HG03066 (cell line): ENCODE data around the gene ZNF587B.
"Not testable (repeated sequence)": the region's sequence is repeated elsewhere in the genome, so short reads cannot be mapped to it uniquely, and the experiment has no call there.

ENCODE experiments used
- ATAC-seq: cut with Tn5 transposase; IDR thresholded peaks from one replicate; pipeline ENCODE4 v1.9.1; 2021; ENCODE audit warnings: low read depth; ENCODE audit not compliant: unreplicated experiment

ZNF587B gene

GRCh38 chr19:57867868-57868492, 37.9 kb downstream of the ZNF587B start:
- no peak for ATAC-seq

- not testable (repeated sequence) for ATAC-seq
These were observed 39.6 kb downstream of the ZNF587B start for GRCh38 chr19:57869655-57870054.

GRCh38 chr19:57870225-57870624, 40.1 kb downstream of the ZNF587B start:
- no peak for ATAC-seq

- ATAC-seq, result no peak
These were observed 42.4 kb downstream of the ZNF587B start for GRCh38 chr19:57872450-57872849.

GRCh38 chr19:57873883-57874799, 44.0 kb downstream of the ZNF587B start:
- not testable (repeated sequence) for ATAC-seq

GRCh38 chr19:57886046-57886445, 55.9 kb downstream of the ZNF587B start:
- ATAC-seq, result no peak

- ATAC-seq, result no peak
These were observed 57.3 kb downstream of the ZNF587B start for GRCh38 chr19:57887195-57887941.

- no peak for ATAC-seq
These were observed 58.0 kb downstream of the ZNF587B start for GRCh38 chr19:57888107-57888559.

- ATAC-seq, result peak; percentile 70
These were observed 58.6 kb downstream of the ZNF587B start, which contains the start of gene ZNF814 for GRCh38 chr19:57888560-57889231. Gene ZNF814 (minus strand): TSS chr19:57889037. CDS start chr19:57888802, 235 bp downstream.

GRCh38 chr19:57890706-57891105, 60.6 kb downstream of the ZNF587B start:
- ATAC-seq, result not testable (repeated sequence)
